Stimulated activated CD8-positive, alpha-beta memory T cell treated with anti-CD3 and anti-CD28 coated beads, Interleukin-15, amount 100 ng/mL, for 4 hours (primary cell): Measurements from ENCODE around the gene TVP23A.
"Not testable (repeated sequence)": the region's sequence is repeated elsewhere in the genome, so short reads cannot be mapped to it uniquely, and the experiment has no call there.

Experiments
- DNase-seq, 2 donors: peaks; one replicate each; pipeline ENCODE4 v3.0.0-alpha.2; 2020; ENCODE audit warnings: low read depth in 2 of 2

Gene TVP23A

GRCh38 chr16:10835281-10835931 lies 16.8 kb upstream of the TVP23A start:
- no peak for DNase-seq

- DNase-seq, result no peak
Observed at GRCh38 chr16:10834766-10835165, 16.2 kb upstream of the TVP23A start.

- no peak for DNase-seq
Observed at GRCh38 chr16:10834130-10834529, 15.5 kb upstream of the TVP23A start.

- no peak for DNase-seq
Observed at GRCh38 chr16:10833271-10833670, 14.7 kb upstream of the TVP23A start.

GRCh38 chr16:10831894-10832886 lies 13.6 kb upstream of the TVP23A start:
- no peak for DNase-seq

GRCh38 chr16:10830240-10830639 lies 11.6 kb upstream of the TVP23A start:
- not testable (repeated sequence) for DNase-seq

- DNase-seq, result not testable (repeated sequence)
Observed at GRCh38 chr16:10829390-10830098, 10.9 kb upstream of the TVP23A start.

GRCh38 chr16:10828851-10829366 lies 10.3 kb upstream of the TVP23A start:
- no peak for DNase-seq

- no peak for DNase-seq
Observed at GRCh38 chr16:10827691-10828341, 9.2 kb upstream of the TVP23A start.

GRCh38 chr16:10824111-10824893 lies 5.7 kb upstream of the TVP23A start:
- DNase-seq, result no peak

GRCh38 chr16:10822702-10823101 lies 4.1 kb upstream of the TVP23A start:
- no peak for DNase-seq

GRCh38 chr16:10820546-10820945 lies 2.0 kb upstream of the TVP23A start:
- no peak for DNase-seq

GRCh38 chr16:10817514-10817913 lies 1.1 kb downstream of the TVP23A start:
- DNase-seq, result no peak

- no peak for DNase-seq
Observed at GRCh38 chr16:10813099-10813455, 5.5 kb downstream of the TVP23A start.

GRCh38 chr16:10812312-10813098 lies 6.1 kb downstream of the TVP23A start:
- DNase-seq, result no peak

GRCh38 chr16:10809706-10810105 lies 8.9 kb downstream of the TVP23A start:
- no peak for DNase-seq

- DNase-seq, result no peak
Observed at GRCh38 chr16:10808850-10809249, 9.7 kb downstream of the TVP23A start.

GRCh38 chr16:10808218-10808617 lies 10.4 kb downstream of the TVP23A start:
- no peak for DNase-seq

GRCh38 chr16:10806698-10807097 lies 11.9 kb downstream of the TVP23A start:
- DNase-seq, result no peak

GRCh38 chr16:10805334-10805733 lies 13.3 kb downstream of the TVP23A start:
- no peak for DNase-seq
